Stimulated activated naive CD4-positive, alpha-beta T cell (primary cell): ENCODE measurements around the gene ARL13B.
"Not testable (repeated sequence)": the region's sequence is repeated elsewhere in the genome, so short reads cannot be mapped to it uniquely, and the experiment has no call there.

ENCODE experiments used
- DNase-seq, 6 experiments: peaks; one replicate each; lab custom pipeline; 2025; lab: John Stamatoyannopoulos, UW

ARL13B gene

GRCh38 chr3:93979850-93980676, at the start of gene ARL13B:
TSS of gene ARL13B (plus strand) at chr3:93980155. CDS start at chr3:93980424, 269 bp downstream.
- peak; percentile 84 to 94 (median 92) for DNase-seq

DNA sequence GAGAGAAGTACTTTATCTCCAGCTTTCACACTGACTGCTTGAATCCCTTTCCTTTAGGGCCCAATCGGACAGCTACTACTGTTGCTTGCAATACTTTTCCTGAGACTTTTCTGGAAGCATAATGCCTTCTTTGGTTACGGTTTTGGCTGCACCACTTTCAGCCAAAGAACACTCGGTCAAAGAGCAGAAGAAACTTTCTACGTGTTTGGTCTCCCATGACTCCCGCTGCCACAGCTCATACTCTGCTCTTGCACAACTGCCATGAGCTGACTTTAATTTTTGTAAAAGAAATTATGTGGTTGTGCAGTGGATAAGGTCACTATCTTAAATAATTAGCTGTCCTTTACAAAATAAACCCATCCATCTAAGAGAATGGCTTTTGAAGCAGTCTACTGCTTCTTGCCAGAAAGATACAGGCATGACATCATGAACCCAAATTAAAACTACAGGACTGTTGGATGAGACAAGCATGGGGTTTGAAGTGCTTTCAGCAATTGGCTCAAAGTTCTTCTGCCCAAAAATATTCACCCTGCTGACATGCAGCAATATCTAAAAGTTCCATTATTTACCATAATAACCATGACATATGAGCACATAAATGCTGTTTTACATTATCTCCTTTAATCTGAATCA, 48.2 kb upstream of the ARL13B start:
- no peak for DNase-seq

- DNase-seq, result no peak
Observed at GRCh38 chr3:93934366-93935046, 45.4 kb upstream of the ARL13B start.

DNA sequence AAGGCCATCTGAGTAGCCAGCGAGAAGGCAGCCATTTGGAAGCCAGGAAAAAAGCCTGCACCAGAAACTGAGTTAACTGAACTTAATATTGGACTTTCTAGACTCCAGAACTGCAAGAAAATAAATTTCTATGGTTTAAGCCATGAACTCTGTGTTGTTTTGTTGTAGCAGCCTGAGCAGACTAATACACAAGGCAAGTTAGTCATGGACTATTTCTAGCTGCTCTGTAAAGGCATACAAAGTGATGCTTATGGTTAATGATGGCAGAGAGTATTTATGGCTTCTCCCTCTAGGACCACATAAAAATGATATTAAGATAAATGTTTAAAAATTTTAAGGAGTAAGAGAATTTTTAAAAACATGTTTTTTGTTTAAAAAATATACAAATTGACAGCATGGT, 43.4 kb upstream of the ARL13B start:
- DNase-seq, result no peak

- not testable (repeated sequence) for DNase-seq
Observed at GRCh38 chr3:93937485-93937884, 42.5 kb upstream of the ARL13B start.

DNA sequence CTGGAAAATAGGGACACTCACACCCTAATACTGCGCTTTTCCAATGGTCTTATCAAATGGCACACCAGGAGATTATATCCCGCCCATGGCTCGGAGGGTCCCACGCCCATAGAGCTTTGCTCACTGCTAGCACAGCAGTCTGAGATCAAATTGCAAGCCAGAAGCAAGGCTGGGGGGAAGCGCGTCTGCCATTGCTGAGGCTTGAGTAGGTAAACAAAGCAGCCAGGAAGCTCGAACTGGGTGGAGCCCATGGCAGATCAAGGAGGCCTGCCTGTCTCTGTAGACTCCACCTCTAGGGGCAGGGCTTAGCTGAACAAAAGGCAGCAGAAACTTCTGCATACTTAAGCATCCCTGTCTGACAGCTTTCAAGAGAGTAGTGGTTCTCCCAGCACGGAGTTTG, 30.0 kb upstream of the ARL13B start:
- not testable (repeated sequence) for DNase-seq

DNA sequence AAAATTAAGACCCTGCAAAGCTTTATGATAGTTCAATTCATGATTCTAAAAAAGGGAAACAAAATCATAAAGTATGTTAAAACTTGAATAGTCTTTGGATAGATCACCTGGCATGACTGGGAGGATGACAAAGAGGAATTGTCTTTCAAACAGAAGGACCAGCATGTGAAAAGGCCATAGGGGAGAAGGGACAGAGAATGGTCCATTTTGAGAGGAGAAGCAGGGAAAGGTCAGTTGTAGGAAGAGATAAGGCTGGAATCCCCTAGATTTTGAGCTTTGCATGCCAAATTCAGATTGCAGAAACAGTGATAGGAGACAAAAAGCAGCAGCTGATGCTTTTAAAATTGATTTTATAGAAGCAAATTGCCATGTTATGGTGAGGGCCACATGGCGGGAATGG, 18.9 kb upstream of the ARL13B start:
- DNase-seq, result no peak

- no peak for DNase-seq
Observed at GRCh38 chr3:93961489-93961888, 18.5 kb upstream of the ARL13B start.

DNA sequence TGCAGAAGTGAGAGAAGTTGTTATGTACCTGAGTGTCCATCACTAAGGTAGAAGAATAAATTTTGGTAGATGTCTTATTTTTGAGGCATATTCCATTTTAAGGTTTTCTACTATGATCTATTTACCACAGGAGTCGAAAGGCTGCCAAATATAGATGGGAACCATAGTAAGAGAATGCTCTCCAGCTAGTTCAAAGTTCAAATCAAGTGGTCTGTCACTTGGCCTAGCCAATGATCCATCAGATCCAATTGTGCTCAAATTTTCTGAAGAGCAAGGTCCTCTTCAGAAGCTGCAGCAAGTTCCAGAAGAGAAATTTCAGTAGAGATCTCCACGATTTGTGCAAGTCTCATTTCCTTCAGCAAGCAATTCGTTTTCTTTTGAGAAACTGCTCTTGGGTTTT, 17.2 kb upstream of the ARL13B start:
- DNase-seq, result no peak

DNA sequence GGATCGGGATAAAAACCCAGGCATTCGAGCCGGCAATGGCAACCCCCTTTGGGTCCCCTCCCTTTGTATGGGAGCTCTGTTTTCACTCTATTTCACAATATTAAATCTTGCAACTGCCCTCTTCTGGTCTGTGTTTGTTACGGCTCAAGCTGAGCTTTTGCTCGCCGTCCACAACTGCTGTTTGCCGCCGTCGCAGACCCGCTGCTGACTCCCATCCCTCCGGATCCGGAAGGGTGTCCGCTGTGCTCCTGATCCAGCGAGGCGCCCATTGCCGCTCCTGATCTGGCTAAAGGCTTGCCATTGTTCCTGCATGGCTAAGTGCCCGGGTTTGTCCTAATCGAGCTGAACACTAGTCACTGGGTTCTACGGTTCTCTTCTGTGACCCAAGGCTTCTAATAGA, 14.8 kb upstream of the ARL13B start:
- not testable (repeated sequence) for DNase-seq

DNA sequence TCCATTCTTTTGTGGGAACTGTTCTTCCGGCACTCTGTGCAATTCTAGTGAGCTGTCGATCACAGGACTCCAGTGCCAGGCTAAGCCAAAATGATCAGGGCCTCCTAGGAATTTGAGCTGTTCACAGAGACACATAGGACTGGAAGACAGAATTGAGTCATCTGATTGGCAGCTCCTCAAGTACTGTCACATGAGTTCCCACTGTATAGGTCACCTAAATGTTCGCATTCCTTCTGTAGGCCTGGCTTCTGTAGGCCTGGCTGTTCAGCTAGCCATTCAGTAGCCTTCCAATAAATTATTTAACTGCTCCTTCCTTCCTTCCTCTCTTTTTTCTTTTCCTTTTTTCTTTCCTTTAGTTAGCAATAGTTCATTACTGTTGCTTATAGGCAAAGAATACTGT, 10.5 kb upstream of the ARL13B start:
- no peak for DNase-seq

GRCh38 chr3:93969997-93970396, 10.0 kb upstream of the ARL13B start:
- DNase-seq, result no peak

GRCh38 chr3:93973131-93974126, 6.5 kb upstream of the ARL13B start, which contains the start of gene PROS1:
TSS of gene PROS1 (minus strand) at chr3:93973896. CDS start at chr3:93973749, 147 bp downstream.
- DNase-seq, result peak in 5 of 6 experiments; percentile 10 to 46 (median 20)

DNA sequence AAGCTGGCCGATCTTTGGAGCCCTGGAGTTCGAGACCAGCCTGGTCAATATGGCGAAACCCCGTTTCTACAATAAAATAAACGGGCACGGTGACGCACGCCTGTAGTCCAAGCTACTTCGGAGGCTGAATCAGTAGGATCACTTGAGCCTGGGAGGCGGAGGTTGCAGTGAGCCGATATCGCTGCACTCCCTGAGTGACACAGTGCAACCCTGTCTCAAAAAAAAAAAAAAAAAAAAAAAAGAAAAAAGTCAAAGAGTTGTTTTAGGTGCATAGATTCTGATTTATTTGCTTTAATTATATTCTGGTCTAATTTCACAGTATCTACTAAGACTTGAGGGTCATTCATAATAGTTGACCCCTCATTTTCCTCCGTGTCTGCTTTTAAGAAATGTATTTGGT, 1.7 kb downstream of the ARL13B start:
- no peak for DNase-seq

DNA sequence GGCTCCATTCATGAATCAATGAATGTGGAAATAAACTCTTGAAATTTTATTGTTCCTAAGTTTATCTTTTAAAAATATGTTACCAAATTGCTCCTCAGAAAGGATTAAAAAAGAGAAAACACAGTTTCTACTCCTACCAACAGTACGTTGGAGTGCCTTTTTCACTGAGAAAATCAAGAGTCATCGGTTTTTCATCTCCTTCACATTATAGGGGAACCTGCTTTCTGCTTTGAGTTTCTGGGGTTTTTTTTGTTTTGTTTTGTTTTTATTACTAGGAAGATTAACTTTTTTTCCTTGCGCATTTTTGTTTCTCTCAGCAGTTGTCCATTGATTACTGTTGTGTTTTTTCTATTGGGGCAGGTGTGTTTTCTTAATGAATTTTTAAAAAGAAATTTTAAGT, 3.5 kb downstream of the ARL13B start:
- no peak for DNase-seq

DNA sequence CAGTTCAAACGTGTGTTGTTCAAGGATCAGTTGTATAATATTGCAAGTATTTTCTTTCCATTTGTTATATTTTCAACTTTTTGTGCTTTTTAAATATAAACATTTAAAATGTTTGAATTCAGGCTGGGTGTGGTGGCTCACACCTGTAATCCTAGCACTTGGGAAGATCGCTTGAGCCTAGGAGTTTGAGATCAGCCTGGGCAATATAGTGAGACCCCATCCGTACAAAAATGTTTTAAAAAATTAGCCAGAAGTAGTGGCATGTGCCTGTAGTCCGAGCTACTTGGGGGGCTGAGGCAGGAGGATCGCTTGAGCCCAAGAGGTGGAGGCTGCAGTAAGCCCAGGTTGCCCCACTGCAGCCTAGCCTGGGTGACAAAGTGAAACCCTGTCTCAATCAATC, 4.7 kb downstream of the ARL13B start:
- no peak for DNase-seq

DNA sequence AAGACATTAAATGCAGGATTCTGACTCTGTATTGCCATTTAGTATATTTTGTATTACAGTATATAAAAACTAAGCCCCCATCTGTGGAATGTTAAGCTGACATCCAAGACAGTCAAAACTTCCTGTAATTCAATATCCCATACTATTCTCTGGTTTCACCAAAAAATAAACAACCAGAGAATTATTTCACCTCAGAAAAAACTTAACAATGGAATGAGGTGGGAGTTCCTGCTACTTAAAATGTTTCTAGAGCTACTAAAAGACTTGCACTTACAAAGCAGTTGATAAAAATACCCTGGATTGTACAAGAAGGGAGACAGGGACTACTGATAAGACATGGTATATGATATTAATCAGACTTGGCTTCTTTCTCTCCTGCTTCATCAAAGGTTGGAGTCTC, 8.3 kb downstream of the ARL13B start:
- no peak for DNase-seq

DNA sequence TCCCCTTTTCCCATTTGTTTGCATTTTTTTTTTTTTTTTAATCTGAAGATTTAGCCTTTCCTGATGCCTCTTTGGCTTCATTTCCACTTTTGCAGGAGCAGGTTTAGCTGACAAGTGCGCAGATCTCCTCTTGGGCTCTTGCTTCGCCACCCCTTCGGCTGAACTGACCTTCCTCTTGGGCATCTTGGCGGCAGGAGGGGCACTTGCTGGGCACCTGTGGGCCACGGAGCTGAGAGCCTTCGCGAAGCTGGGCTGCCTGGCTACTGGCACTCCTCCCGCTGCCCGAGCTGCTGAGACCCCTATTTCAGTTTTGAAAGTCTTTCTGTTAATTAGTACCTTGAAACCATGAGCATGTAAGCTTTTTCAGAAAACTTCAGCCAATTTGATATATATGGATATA, 8.8 kb downstream of the ARL13B start:
- no peak for DNase-seq

DNA sequence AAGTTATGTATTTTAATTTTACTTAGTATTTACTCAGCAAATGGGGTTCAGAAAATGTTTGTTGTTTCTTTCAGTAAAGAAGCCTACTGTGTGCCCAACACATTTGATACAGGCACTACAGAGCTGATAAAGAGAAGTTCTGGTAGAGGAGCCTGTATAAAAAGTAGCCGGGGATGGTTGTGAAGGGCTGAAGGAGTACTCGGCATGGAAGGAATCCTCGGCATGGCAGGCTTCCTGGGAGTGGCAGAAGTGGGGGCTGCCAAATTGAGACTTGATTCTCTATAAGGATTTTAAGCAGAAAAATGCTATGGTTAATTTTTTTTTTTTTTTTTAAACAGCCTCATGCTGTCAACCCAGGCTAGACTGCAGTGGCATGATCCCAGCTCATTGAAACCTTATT, 9.3 kb downstream of the ARL13B start:
- no peak for DNase-seq

- DNase-seq, result no peak
Observed at GRCh38 chr3:93991631-93992030, 11.7 kb downstream of the ARL13B start.

DNA sequence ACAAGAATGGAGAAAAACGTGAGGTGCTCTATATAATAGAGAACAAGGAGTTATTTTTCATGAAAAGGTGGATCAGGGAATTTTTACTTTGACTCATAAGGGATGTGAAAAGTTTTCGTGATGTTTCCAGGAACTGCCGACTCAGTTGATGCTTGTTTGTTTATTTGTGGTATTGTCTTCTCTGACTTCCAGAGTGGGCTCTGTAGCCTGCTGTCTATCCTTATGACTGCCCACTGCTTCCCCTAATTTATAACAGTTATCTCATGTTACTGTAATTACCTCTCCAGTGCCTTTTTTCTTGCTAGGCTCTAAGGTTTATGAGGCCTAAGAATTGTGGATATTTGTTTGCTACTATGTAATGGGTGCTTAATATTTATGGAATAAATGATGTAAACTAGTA, 12.3 kb downstream of the ARL13B start:
- no peak for DNase-seq

- no peak for DNase-seq
Observed at GRCh38 chr3:93994056-93994455, 14.1 kb downstream of the ARL13B start.
